ENCODE measurements around the gene LCN2.

Gene LCN2

DNA sequence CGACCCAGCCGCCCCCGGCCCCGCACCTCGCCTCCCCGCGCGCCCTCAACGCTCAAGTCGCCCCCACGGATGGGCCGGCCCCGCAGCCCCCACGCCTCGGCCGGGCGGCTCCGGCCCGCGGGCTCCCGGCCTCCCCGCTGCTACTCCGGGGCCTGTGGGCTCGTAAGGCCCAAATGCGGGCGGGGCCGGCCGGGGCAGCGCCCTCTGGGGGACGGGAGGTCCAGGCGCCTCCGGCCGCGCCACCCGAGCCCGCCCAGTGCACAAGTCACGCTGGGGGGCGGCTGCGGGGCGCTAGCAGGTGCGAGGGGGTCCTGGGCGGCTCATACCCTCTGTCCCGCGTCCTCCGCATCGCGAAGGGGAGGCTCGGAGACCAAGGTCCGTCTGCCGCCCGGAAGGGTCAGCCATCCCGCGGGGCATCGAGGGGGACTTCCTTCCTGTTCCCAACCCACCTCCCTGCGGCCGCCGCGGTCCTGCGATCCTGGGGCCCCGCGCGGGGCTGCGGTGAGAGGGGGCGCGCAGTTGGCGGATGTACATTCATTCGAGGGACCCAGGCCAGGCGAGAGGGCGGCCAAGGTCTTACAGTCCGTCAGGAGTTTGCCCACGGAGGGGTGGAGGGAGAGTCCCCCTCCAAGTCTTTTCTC lies 42.3 kb downstream of the LCN2 start, which contains the start of gene CIZ1:
CIZ1 (minus strand) TSS at position 167 of the 641 bp plus-strand sequence. CDS start 715 bp downstream, outside the sequence.
- no peaks in the 10 kb centered on the region for H3K27me3 ChIP-seq (ENCODE audit: insufficient read depth, low read length, poor library complexity, severe bottlenecking)
- peaks cover 25% of the 10 kb centered on the region for H3K79me2 ChIP-seq (ENCODE audit: insufficient read depth, low read length)
- peak within 1 kb of the TSS; percentile 99 for H2AFZ ChIP-seq (ENCODE audit: low read length)
- peaks cover 27% of the 10 kb centered on the region for H3K4me1 ChIP-seq (ENCODE audit: insufficient read depth, low read length, poor library complexity, severe bottlenecking)
- no peaks in the 10 kb centered on the region for H3K9me2 ChIP-seq (replicated peaks; ENCODE audit: low read depth, low read length)
- peak within 1 kb of the TSS; percentile 91 for H3K9ac ChIP-seq (ENCODE audit: low read depth, low read length, poor library complexity, severe bottlenecking)
- no peaks in the 10 kb centered on the region for H4K20me1 ChIP-seq (ENCODE audit: insufficient read depth, low read length, poor library complexity, severe bottlenecking)
- H3F3A ChIP-seq (ENCODE audit: low read depth) = no peaks in the 10 kb centered on the region
- no peaks in the 10 kb centered on the region for H3K9me3 ChIP-seq (ENCODE audit: insufficient read depth, low read depth, low read length)
- peak within 1 kb of the TSS; percentile 99 for H3K4me3 ChIP-seq (ENCODE audit: low read length, poor library complexity, severe bottlenecking)
- H3K36me3 ChIP-seq (ENCODE audit: insufficient read depth, low read length) = no peaks in the 10 kb centered on the region
- peak within 1 kb of the TSS; percentile 99 for H3K4me2 ChIP-seq (ENCODE audit: low read depth, low read length, poor library complexity, severe bottlenecking)
- TF ChIP-seq EZH2phosphoT487 (IDR thresholded peaks at IDR 0.05; ENCODE audit: borderline replicate concordance) = no peak
- TF ChIP-seq CTCF (conservative IDR thresholded peaks at IDR 0.05; ENCODE audit: low read length) = peak; percentile 60

DNA sequence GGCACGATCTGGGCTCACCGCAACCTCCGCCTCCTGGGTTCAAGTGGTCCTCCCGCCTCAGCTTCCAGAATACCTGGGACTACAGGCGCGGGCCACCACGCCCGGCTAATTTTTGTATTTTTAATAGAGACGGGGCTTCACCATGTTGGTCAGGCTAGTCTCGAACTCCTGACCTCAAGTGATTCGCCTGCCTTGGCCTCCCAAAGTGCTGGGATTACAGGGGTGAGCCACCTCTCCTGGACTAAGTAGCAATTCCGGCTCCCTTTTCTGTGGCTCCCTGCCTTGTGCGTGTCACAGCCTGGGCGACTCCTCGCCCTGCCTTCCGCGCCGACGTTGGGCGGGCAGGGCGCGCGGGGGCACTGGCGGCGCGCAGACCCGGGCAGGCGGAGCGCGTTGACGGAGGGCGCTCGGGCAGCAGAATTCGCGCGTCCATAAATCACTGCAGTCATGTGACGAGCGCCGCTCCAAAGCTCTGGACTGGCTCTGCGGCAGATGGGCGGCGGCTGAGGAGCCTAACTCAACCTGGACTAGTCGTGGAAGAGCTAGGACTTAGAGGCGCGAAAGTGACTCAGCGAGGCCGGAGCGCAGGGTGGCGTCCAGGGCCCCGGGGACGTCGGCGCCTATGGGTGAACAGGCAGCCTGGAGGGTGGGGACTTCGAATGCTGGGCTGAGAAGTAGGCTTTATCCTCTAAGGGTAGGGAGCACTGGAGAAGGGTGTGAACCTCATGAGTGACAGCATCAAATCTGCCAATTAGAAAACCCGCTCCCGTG lies 43.5 kb downstream of the LCN2 start:
- H3K4me1 ChIP-seq (ENCODE audit: insufficient read depth, low read length, poor library complexity, severe bottlenecking) = peaks cover 27% of the 10 kb centered on the region
- no peaks in the 10 kb centered on the region for H3K27me3 ChIP-seq (ENCODE audit: insufficient read depth, low read length, poor library complexity, severe bottlenecking)
- no peaks in the 10 kb centered on the region for H4K20me1 ChIP-seq (ENCODE audit: insufficient read depth, low read length, poor library complexity, severe bottlenecking)
- H3K4me3 ChIP-seq (ENCODE audit: low read length, poor library complexity, severe bottlenecking) = no peak overlapping the region
- H3K79me2 ChIP-seq (ENCODE audit: insufficient read depth, low read length) = peaks cover 25% of the 10 kb centered on the region
- H3F3A ChIP-seq (ENCODE audit: low read depth) = no peaks in the 10 kb centered on the region
- H3K9me2 ChIP-seq (replicated peaks; ENCODE audit: low read depth, low read length) = no peaks in the 10 kb centered on the region
- no peaks in the 10 kb centered on the region for H3K36me3 ChIP-seq (ENCODE audit: insufficient read depth, low read length)
- H3K9me3 ChIP-seq (ENCODE audit: insufficient read depth, low read depth, low read length) = no peaks in the 10 kb centered on the region
- H3K4me2 ChIP-seq (ENCODE audit: low read depth, low read length, poor library complexity, severe bottlenecking) = no peak overlapping the region
- TF ChIP-seq EZH2phosphoT487 (IDR thresholded peaks at IDR 0.05; ENCODE audit: borderline replicate concordance) (no peak), CTCF (conservative IDR thresholded peaks at IDR 0.05; ENCODE audit: low read length) (no peak)
- H3K9ac ChIP-seq (ENCODE audit: low read depth, low read length, poor library complexity, severe bottlenecking) = no peak overlapping the region
- no peak overlapping the region for H2AFZ ChIP-seq (ENCODE audit: low read length)

DNA sequence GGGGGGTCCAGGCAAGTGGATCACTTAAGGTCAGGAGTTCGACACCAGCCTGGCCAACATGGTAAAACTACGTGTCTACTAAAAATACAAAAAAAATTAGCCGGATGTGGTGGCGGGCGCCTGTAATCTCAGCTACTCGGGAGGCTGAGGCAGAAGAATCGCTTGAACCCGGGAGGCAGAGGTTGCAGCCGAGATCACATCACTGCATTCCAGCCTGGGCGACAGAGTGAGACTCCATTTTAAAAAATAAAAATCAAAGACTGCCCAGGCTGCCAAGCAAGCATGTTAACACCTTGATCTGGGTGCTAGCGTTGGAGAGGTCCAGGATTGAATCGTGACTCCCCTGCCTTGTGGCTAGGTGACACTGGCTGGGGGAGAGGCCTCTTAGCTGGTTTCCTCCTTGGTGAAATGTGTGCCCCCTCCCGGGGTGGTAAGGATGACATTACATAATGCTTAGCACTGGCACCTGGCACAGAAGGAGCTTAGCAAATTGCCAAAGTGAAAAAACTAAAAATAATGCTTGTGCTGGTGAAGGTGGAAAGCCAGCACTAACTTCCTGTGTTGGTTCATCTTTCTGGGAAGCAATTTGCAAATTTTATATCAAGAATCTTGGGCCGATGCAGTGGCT lies 44.3 kb downstream of the LCN2 start:
- Histone ChIP-seq H4K20me1 (ENCODE audit: insufficient read depth, low read length, poor library complexity, severe bottlenecking) (no peaks in the 10 kb centered on the region), H3K36me3 (ENCODE audit: insufficient read depth, low read length) (no peaks in the 10 kb centered on the region), H3K4me2 (ENCODE audit: low read depth, low read length, poor library complexity, severe bottlenecking) (no peak overlapping the region), H2AFZ (ENCODE audit: low read length) (no peak overlapping the region), H3K9me3 (ENCODE audit: insufficient read depth, low read depth, low read length) (no peaks in the 10 kb centered on the region), H3K9me2 (replicated peaks; ENCODE audit: low read depth, low read length) (no peaks in the 10 kb centered on the region), H3K79me2 (ENCODE audit: insufficient read depth, low read length) (peaks cover 25% of the 10 kb centered on the region), H3K4me1 (ENCODE audit: insufficient read depth, low read length, poor library complexity, severe bottlenecking) (peaks cover 22% of the 10 kb centered on the region), H3K9ac (ENCODE audit: low read depth, low read length, poor library complexity, severe bottlenecking) (no peak overlapping the region), H3K27me3 (ENCODE audit: insufficient read depth, low read length, poor library complexity, severe bottlenecking) (no peaks in the 10 kb centered on the region), H3K4me3 (ENCODE audit: low read length, poor library complexity, severe bottlenecking) (no peak overlapping the region), H3F3A (ENCODE audit: low read depth) (no peaks in the 10 kb centered on the region)
- no peak for TF ChIP-seq CTCF (conservative IDR thresholded peaks at IDR 0.05; ENCODE audit: low read length)
- TF ChIP-seq EZH2phosphoT487 (IDR thresholded peaks at IDR 0.05; ENCODE audit: borderline replicate concordance) = no peak

All from Loucy (cell line).